ENCODE measurements around the gene BOD1L1. TPM values are rescaled to one million over a fixed set of nuclear protein-coding genes. Genes with fewer than 3 reads are reported as not detected.

The BOD1L1 gene
- total and polyA plus RNA-seq, 9 donors, result 21.2 to 41.6 (median 38.3) TPM

DNA sequence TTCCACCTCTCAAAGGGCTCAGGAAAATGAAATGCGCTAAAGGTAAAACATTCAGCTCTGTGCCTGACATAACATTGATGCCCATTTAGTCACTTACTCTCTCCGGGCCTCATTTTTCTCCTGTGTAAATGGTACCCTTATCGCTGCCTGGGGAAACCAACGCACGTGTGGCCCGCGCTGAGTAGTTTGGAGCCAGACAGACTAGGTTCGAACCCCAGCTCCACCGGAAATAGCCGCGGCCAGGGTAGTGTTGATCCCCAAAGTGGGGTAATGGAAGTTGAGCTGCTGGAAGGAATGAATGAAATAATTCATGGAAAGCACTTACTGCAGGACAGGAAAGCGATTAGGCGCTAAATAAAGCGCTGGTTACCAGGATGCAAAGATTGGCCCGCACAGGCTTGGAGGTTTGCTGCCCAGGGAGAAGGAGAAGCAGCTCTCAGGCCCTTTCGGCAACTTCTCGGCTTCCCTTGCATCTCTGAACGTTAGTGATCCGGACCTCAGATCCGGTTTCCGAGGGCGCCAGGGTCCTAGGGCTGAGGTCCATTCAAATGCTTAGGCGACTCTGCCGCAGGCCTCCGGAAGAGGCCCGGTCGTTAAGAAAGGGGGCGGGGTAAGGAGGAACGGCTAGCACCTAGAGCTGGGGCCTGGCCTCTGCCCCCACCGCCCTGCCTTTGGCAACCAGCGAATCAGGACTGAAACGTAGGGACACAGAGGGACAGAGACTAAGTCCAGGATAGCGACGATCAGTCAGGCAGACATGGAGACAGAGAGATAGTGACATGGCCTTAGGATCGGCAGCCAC, 96.5 kb downstream of the BOD1L1 start:
- Histone ChIP-seq H3K36me3 (no peaks in the 10 kb centered on the region), H3K4me1 (ENCODE audit: insufficient read depth) (no peaks in the 10 kb centered on the region), H3K9me3 (no peaks in the 10 kb centered on the region), H3K4me3 (no peak overlapping the region), H3K27me3 (peaks cover under 1% of the 10 kb centered on the region), H3K27ac (no peak overlapping the region)
- DNase-seq, result no peak
- TF ChIP-seq, protein P1, sequence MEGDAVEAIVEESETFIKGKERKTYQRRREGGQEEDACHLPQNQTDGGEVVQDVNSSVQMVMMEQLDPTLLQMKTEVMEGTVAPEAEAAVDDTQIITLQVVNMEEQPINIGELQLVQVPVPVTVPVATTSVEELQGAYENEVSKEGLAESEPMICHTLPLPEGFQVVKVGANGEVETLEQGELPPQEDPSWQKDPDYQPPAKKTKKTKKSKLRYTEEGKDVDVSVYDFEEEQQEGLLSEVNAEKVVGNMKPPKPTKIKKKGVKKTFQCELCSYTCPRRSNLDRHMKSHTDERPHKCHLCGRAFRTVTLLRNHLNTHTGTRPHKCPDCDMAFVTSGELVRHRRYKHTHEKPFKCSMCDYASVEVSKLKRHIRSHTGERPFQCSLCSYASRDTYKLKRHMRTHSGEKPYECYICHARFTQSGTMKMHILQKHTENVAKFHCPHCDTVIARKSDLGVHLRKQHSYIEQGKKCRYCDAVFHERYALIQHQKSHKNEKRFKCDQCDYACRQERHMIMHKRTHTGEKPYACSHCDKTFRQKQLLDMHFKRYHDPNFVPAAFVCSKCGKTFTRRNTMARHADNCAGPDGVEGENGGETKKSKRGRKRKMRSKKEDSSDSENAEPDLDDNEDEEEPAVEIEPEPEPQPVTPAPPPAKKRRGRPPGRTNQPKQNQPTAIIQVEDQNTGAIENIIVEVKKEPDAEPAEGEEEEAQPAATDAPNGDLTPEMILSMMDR (IDR thresholded peaks at IDR 0.05), result no peak
- TF ChIP-seq EP300 (IDR thresholded peaks at IDR 0.05), result no peak
- no peak for TF ChIP-seq POLR2A (IDR thresholded peaks at IDR 0.05)
- WGBS, 3 donors, result 3 to 7% (median 4%) methylated on average over 35 of the region's 35 CpGs
- intact Hi-C loops (cut with DNase I), result no loop called here

DNA sequence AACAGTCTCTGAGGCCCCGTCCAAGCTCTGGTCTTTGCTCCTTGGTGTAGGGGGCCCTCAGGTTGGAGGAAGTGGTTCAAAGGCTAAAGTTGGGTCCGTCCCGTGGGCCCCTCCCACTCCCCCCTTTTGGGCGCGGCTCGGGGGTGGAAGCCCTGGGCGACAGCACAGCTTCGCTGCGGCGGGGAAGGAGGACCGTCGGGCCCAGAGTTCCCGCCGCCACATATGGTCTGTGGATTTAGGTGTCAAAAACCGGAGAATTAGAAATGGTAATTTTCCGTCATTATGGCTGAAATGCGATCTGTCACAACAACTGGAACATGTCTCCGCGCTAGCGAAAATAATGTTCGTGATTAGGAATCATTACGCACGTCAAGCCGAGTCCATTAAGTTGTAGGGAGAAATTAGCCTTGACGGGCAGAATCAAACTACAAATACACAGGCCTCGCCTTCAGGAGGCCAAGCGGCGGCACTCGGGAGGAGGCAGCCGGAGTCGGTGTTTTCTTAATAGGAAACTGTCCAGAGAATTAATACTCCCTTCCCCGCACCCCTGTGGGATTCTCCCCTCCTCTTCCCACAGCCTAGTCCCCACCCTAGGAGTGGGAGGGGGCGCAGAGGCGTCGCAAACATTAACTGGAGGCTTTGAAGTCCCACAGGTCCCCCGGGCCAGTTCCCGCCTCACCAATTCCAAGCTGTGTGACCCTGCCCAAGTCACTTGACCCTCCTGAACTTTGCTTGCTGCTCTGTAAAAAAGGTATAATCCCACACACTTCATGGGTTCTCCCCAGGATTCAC, 98.2 kb downstream of the BOD1L1 start:
- intact Hi-C loops (cut with DNase I), result no loop called here
- WGBS, 3 donors, result 5 to 7% (median 6%) methylated on average over 37 of the region's 37 CpGs
- peaks cover 0 to 7% of the 10 kb centered on the region in 2 donors for H3K9me3 ChIP-seq
- TF ChIP-seq EP300 (IDR thresholded peaks at IDR 0.05), result no peak
- no peak for TF ChIP-seq POLR2A (IDR thresholded peaks at IDR 0.05)
- TF ChIP-seq, protein P1 (IDR thresholded peaks at IDR 0.05), result no peak
- H3K36me3 ChIP-seq, result no peaks in the 10 kb centered on the region
- H3K4me1 ChIP-seq (ENCODE audit: insufficient read depth), result no peaks in the 10 kb centered on the region
- no peak for DNase-seq
- H3K4me3 ChIP-seq, result no peak overlapping the region
- no peak overlapping the region for H3K27ac ChIP-seq
- no peaks in the 10 kb centered on the region for H3K27me3 ChIP-seq

DNA sequence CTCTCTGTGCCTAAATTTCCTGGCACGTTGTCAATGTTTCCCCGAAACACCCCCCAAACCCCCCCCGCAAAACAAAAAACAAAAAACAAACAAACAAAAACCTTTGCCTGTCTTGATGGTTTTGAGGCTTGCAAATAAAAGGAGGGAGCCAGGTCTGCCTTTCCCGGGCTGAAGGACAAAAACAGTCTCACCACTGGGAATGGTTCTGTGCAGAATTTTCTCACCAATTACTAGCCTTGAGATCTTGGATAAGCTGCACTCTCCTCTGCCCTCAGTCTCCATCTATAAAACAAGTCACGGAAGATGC, 98.8 kb downstream of the BOD1L1 start:
- DNase-seq, result no peak
- Histone ChIP-seq H3K36me3 (no peaks in the 10 kb centered on the region), H3K9me3 (peaks cover 0 to 12% of the 10 kb centered on the region in 2 donors), H3K4me1 (ENCODE audit: insufficient read depth) (no peaks in the 10 kb centered on the region), H3K27ac (no peak overlapping the region), H3K27me3 (no peaks in the 10 kb centered on the region), H3K4me3 (no peak overlapping the region)
- intact Hi-C loops (cut with DNase I), result no loop called here
- TF ChIP-seq POLR2A (IDR thresholded peaks at IDR 0.05), result no peak
- TF ChIP-seq, protein P1 (IDR thresholded peaks at IDR 0.05), result no peak
- 6 to 10% (median 7%) methylated on average over 5 of the region's 5 CpGs for WGBS, 3 donors

DNA sequence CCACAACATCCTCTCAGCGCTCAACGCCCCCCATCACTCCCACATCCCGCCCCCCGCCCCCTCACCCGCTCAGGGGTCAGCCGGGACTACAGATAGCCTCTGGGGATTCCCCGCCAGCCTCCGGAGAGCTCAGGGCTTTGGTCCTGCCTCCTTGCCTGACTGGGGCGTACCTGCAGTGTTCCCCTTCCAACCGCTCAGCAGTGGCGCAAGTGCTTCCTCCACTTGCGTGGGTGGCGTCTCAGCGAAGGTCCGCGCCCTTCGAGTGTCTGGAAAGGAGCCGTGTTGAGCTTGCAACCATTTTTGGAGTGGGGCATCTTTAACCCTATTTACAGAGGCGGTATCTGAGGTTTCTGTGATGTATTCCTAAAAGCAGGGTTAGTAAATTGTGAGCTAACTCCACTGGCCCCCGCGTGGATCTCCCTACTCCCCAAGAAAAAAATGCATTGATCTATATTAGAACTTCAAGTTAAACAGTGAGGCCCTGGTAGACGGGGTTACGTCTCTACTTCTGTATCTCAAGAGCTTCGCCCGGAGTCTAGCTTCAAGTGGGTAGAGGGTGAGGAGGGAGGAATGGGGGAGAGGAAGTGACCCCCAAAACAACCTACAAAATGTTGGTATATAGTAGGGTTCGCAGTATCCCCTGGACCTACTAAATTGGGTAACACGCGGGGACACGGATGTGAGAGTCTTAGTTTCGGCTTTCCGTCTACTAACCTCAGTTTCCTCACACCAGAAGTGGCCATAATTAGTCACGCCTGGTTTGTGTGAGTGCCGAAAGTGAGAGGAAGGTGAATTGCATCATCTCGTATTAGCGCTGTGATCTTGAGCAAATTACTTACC, 99.3 kb downstream of the BOD1L1 start:
- H3K27ac ChIP-seq, result no peak overlapping the region
- H3K36me3 ChIP-seq, result no peaks in the 10 kb centered on the region
- 3 to 6% (median 4%) methylated on average over 34 to 35 of the region's 35 CpGs for WGBS, 3 donors
- intact Hi-C loops (cut with DNase I), result no loop called here
- H3K9me3 ChIP-seq, result peaks cover 0 to 18% of the 10 kb centered on the region in 2 donors
- DNase-seq, result no peak
- H3K4me1 ChIP-seq (ENCODE audit: insufficient read depth), result no peaks in the 10 kb centered on the region
- TF ChIP-seq, protein P1 (IDR thresholded peaks at IDR 0.05), result no peak
- TF ChIP-seq POLR2A (IDR thresholded peaks at IDR 0.05) (no peak), EP300 (IDR thresholded peaks at IDR 0.05) (no peak)
- H3K27me3 ChIP-seq, result no peaks in the 10 kb centered on the region
- no peak overlapping the region for H3K4me3 ChIP-seq

Measured in ovary (tissue), 9 donors.